GM12892 (cell line): Measurements from ENCODE around the gene HIKESHI. TPM values are rescaled to one million over a fixed set of nuclear protein-coding genes. Genes with fewer than 3 reads are reported as not detected.

Experiments
- DNase-seq: peaks from one replicate; pipeline ENCODE4 v3.0.0; 2011; ENCODE audit not compliant: insufficient read length
- FAIRE-seq: peaks from 2 replicates; lab custom pipeline; 2011; peaks lifted over from hg19 to GRCh38; lab: Jason Lieb, UNC
- POLR2A ChIP-seq: IDR thresholded peaks from 2 replicates; pipeline ENCODE4 v1.6.1; 2011; ENCODE audit warnings: low read depth, low read length, control low read depth
- POLR2AphosphoS5 ChIP-seq: IDR thresholded peaks from 2 replicates; pipeline ENCODE4 v1.6.1; 2011; ENCODE audit warnings: low read depth, low read length, control low read depth
- TAF1 ChIP-seq: IDR thresholded peaks from 2 replicates; pipeline ENCODE4 v1.6.1; 2011; ENCODE audit warnings: low read depth, mild to moderate bottlenecking, control low read depth, low read length, borderline replicate concordance
- polyA plus RNA-seq: library from polyadenylated mRNA; unstranded; fragments of >200 nt; gene quantifications from one replicate; pipeline ENCODE4 v1.2.1, GENCODE V29; 2012; ENCODE audit warnings: missing spikeins, inconsistent platforms; ENCODE audit not compliant: missing spikeins

HIKESHI gene
- 58.6 TPM for polyA plus RNA-seq

GRCh38 chr11:86302092-86302793 lies at the start of gene HIKESHI:
HIKESHI (plus strand) TSS chr11:86302240; CDS start chr11:86302449, 209 bp downstream.
- DNase-seq, result peak; percentile 61
- peak; percentile 91 for TF ChIP-seq POLR2A
- peak; percentile 28; the same call in 1 of the 2 replicates for TF ChIP-seq TAF1
- peak; percentile 86; the same call in 1 of the 2 replicates for TF ChIP-seq POLR2AphosphoS5
- peak; percentile 100 for FAIRE-seq

GRCh38 chr11:86255896-86256295 lies 46.1 kb upstream of the HIKESHI start:
- TF ChIP-seq POLR2AphosphoS5, result no peak
- TF ChIP-seq TAF1, result no peak
- TF ChIP-seq POLR2A, result no peak
- DNase-seq (no peak), FAIRE-seq (peak; percentile 94)

- DNase-seq (no peak), FAIRE-seq (no peak)
- TF ChIP-seq POLR2A (no peak), TAF1 (no peak), POLR2AphosphoS5 (no peak)
Observed at GRCh38 chr11:86256608-86257007, 45.4 kb upstream of the HIKESHI start.

GRCh38 chr11:86257446-86257845 lies 44.6 kb upstream of the HIKESHI start:
- no peak for DNase-seq
- peak; percentile 30 for FAIRE-seq
- no peak for TF ChIP-seq TAF1
- TF ChIP-seq POLR2A, result no peak
- no peak for TF ChIP-seq POLR2AphosphoS5

GRCh38 chr11:86259730-86260129 lies 42.3 kb upstream of the HIKESHI start:
- TF ChIP-seq POLR2AphosphoS5 (no peak), TAF1 (no peak), POLR2A (no peak)
- no peak for FAIRE-seq
- DNase-seq, result no peak

GRCh38 chr11:86261328-86261727 lies 40.7 kb upstream of the HIKESHI start:
- DNase-seq (no peak), FAIRE-seq (no peak)
- TF ChIP-seq TAF1, result no peak
- TF ChIP-seq POLR2A, result no peak
- TF ChIP-seq POLR2AphosphoS5, result no peak

GRCh38 chr11:86262387-86262786 lies 39.7 kb upstream of the HIKESHI start:
- DNase-seq, result no peak
- FAIRE-seq, result no peak
- no peak for TF ChIP-seq POLR2AphosphoS5
- no peak for TF ChIP-seq POLR2A

GRCh38 chr11:86264649-86265048 lies 37.4 kb upstream of the HIKESHI start:
- DNase-seq, result no peak
- no peak for FAIRE-seq
- TF ChIP-seq TAF1 (no peak), POLR2AphosphoS5 (no peak), POLR2A (no peak)

- no peak for TF ChIP-seq POLR2AphosphoS5
- no peak for TF ChIP-seq TAF1
- no peak for TF ChIP-seq POLR2A
- FAIRE-seq (no peak), DNase-seq (no peak)
Observed at GRCh38 chr11:86265194-86265593, 36.8 kb upstream of the HIKESHI start.

- TF ChIP-seq POLR2AphosphoS5 (no peak), POLR2A (no peak), TAF1 (no peak)
- no peak for FAIRE-seq
- no peak for DNase-seq
Observed at GRCh38 chr11:86269645-86270044, 32.4 kb upstream of the HIKESHI start.

GRCh38 chr11:86274503-86274902 lies 27.5 kb upstream of the HIKESHI start:
- peak; percentile 51 for FAIRE-seq
- no peak for DNase-seq
- TF ChIP-seq TAF1 (no peak), POLR2A (no peak), POLR2AphosphoS5 (no peak)

GRCh38 chr11:86274999-86275398 lies 27.0 kb upstream of the HIKESHI start:
- DNase-seq (no peak), FAIRE-seq (no peak)
- no peak for TF ChIP-seq TAF1
- no peak for TF ChIP-seq POLR2AphosphoS5
- TF ChIP-seq POLR2A, result no peak
